Middle frontal gyrus (tissue), 1 donor: ENCODE measurements around the gene PCBP3.
"Not testable (repeated sequence)": the region's sequence is repeated elsewhere in the genome, so short reads cannot be mapped to it uniquely, and the experiment has no call there.

ENCODE experiments used
- DNase-seq: peaks from one replicate; pipeline ENCODE4 v3.0.0-alpha.2; 2015; ENCODE audit warnings: low spot score; ENCODE audit errors: extremely low spot score

Gene PCBP3

GRCh38 chr21:45888386-45889009, 245.0 kb downstream of the PCBP3 start:
- DNase-seq: no peak

- no peak for DNase-seq
These were observed 245.7 kb downstream of the PCBP3 start for GRCh38 chr21:45889256-45889655.

- no peak for DNase-seq
These were observed 246.4 kb downstream of the PCBP3 start for GRCh38 chr21:45889961-45890360.

- no peak for DNase-seq
These were observed 248.0 kb downstream of the PCBP3 start for GRCh38 chr21:45891388-45892155.

- DNase-seq: no peak
These were observed 248.8 kb downstream of the PCBP3 start for GRCh38 chr21:45892156-45892915.

- DNase-seq: no peak
These were observed 249.6 kb downstream of the PCBP3 start for GRCh38 chr21:45892916-45893739.

GRCh38 chr21:45893740-45894449, 250.4 kb downstream of the PCBP3 start:
- no peak for DNase-seq

GRCh38 chr21:45894450-45894825, 250.9 kb downstream of the PCBP3 start:
- peak; percentile 35 for DNase-seq

- DNase-seq: no peak
These were observed 251.6 kb downstream of the PCBP3 start for GRCh38 chr21:45894906-45895777.

- no peak for DNase-seq
These were observed 252.3 kb downstream of the PCBP3 start for GRCh38 chr21:45895778-45896370.

GRCh38 chr21:45896431-45896830, 252.9 kb downstream of the PCBP3 start:
- DNase-seq: not testable (repeated sequence)

- no peak for DNase-seq
These were observed 253.9 kb downstream of the PCBP3 start for GRCh38 chr21:45897191-45898027.

GRCh38 chr21:45898028-45898350, 254.5 kb downstream of the PCBP3 start:
- no peak for DNase-seq

GRCh38 chr21:45898781-45899180, 255.3 kb downstream of the PCBP3 start:
- DNase-seq: no peak

- DNase-seq: no peak
These were observed 255.9 kb downstream of the PCBP3 start for GRCh38 chr21:45899317-45900033.

GRCh38 chr21:45900034-45900868, 256.7 kb downstream of the PCBP3 start:
- no peak for DNase-seq

GRCh38 chr21:45901061-45901690, 257.7 kb downstream of the PCBP3 start:
- no peak for DNase-seq
